Loucy (cell line): ENCODE data around the gene ADGRL2.

Source experiments
- H2AFZ ChIP-seq: fragments of 200-600 bp; sonication (generic); 2 replicates; pipeline ENCODE4 v1.6.0; 2016; ENCODE audit warnings: antibody characterized with exemption, mild to moderate bottlenecking, low read length, moderate library complexity
- H3F3A ChIP-seq: fragments of 200-600 bp; 2 replicates; pipeline ENCODE4 v1.6.0; 2016; ENCODE audit warnings: antibody characterized with exemption, low read depth, mild to moderate bottlenecking
- H3K27me3 ChIP-seq: fragments of 200-600 bp; sonication (generic); 2 replicates; pipeline ENCODE4 v1.6.1; 2014; ENCODE audit warnings: low read length, mild to moderate bottlenecking; ENCODE audit not compliant: insufficient read depth, poor library complexity, severe bottlenecking
- H3K36me3 ChIP-seq: fragments of 200-600 bp; sonication (generic); 2 replicates; pipeline ENCODE4 v1.6.1; 2016; ENCODE audit warnings: low read length; ENCODE audit not compliant: insufficient read depth
- H3K4me1 ChIP-seq: fragments of 200-600 bp; sonication (generic); 2 replicates; pipeline ENCODE4 v1.5.1; 2014; ENCODE audit warnings: low read length, mild to moderate bottlenecking; ENCODE audit not compliant: insufficient read depth, poor library complexity, severe bottlenecking
- H3K4me2 ChIP-seq: fragments of 200-600 bp; sonication (generic); 2 replicates; pipeline ENCODE4 v1.6.0; 2014; ENCODE audit warnings: antibody characterized with exemption, low read length, low read depth, mild to moderate bottlenecking; ENCODE audit not compliant: poor library complexity, severe bottlenecking
- H3K4me3 ChIP-seq: fragments of 200-600 bp; sonication (generic); 2 replicates; pipeline ENCODE4 v1.5.1; 2014; ENCODE audit warnings: low read length, mild to moderate bottlenecking, mixed read lengths; ENCODE audit not compliant: poor library complexity, severe bottlenecking
- H3K79me2 ChIP-seq: fragments of 200-600 bp; sonication (generic); 2 replicates; pipeline ENCODE4 v1.6.1; 2014; ENCODE audit warnings: low read length; ENCODE audit not compliant: insufficient read depth
- H3K9ac ChIP-seq: fragments of 200-600 bp; sonication (generic); 2 replicates; pipeline ENCODE4 v1.6.0; 2014; ENCODE audit warnings: mild to moderate bottlenecking, low read depth, low read length, moderate library complexity; ENCODE audit not compliant: poor library complexity, severe bottlenecking
- H3K9me2 ChIP-seq: fragments of 200-600 bp; sonication (generic); replicated peaks from 2 replicates; pipeline ENCODE4 v1.6.1; 2016; ENCODE audit warnings: low read depth, low read length, mixed read lengths
- H3K9me3 ChIP-seq: fragments of 200-600 bp; sonication (generic); 2 replicates; pipeline ENCODE4 v1.6.1; 2014; ENCODE audit warnings: mild to moderate bottlenecking, antibody characterized with exemption, low read length, low read depth; ENCODE audit not compliant: insufficient read depth
- H4K20me1 ChIP-seq: fragments of 200-600 bp; sonication (generic); 2 replicates; pipeline ENCODE4 v1.6.0; 2014; ENCODE audit warnings: antibody characterized with exemption, low read length, mild to moderate bottlenecking; ENCODE audit not compliant: insufficient read depth, poor library complexity, severe bottlenecking
- EZH2phosphoT487 ChIP-seq: fragments of 200-600 bp; IDR thresholded peaks from 2 replicates; pipeline ENCODE4 v1.6.1; 2018; ENCODE audit warnings: antibody characterized with exemption, mild to moderate bottlenecking, moderate library complexity, borderline replicate concordance
- TF ChIP-seq, protein P1 (sequence below): fragments of 200-600 bp; sonication (generic); conservative IDR thresholded peaks from 2 replicates; pipeline ENCODE4 v1.5.1; 2014; ENCODE audit warnings: mild to moderate bottlenecking, antibody characterized with exemption, low read length

Gene ADGRL2

DNA sequence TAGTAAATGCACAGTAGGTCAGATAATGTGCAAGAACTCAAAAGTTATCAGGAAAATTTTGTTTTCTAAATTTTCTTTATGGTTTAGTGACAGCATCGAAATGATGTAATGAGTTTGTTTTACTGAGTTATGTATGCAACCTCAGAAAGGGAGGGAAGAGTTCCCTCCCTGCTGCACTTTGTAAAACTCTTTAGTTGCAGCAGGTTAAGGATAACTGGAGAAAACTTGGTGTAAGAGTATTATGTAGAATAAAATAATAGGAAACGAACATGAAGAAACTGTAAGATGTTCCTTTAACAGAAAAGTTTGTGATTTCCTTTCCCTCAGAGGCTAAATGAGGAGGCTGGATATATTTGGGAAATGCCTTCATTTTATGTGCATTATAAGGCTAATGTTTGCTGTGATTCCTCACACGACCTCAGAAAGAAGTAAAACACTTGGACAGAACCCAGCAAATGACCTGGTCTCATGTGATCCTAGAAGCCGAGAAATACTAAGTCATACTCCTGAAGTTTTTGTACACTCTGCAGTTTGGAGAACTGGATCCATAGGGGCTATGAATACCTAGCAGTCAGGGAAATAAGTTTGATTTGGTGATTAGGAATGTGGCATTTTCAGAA is 35.4 kb downstream of the ADGRL2 start:
- H3K27me3 ChIP-seq: peaks cover 18% of the 10 kb centered on the region

DNA sequence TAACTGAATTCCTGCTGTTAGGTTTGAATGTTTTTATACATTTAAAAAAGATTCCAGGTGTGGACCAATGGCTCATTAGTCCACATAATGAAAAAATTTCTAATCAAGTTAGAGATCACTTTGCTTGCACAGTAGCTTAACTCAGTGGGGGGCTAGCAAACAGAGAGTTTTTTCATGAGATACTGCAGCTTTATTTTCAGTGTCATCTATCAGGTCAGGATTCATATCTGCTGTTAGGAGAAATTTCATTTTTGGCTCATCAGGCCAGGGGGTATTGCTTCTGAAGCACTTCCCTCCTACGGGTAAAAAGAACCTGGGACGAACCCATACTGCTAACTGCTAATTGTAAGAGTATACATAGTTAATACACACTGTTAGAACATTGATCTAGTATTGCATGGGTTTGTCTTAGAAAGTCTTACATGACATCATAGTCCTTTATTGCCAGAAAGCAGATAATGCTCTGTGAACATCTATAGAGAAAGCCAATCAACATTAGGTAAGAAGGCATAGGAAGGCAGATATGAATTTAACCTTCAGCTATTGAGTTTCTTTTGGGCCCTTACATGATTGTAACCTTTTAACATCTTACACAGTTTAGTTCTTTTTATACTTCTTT is 38.0 kb downstream of the ADGRL2 start:
- Histone ChIP-seq H2AFZ (no peak overlapping the region), H3K4me1 (no peaks in the 10 kb centered on the region), H4K20me1 (no peaks in the 10 kb centered on the region), H3K4me2 (no peak overlapping the region), H3K27me3 (peaks cover 18% of the 10 kb centered on the region), H3K9me2 (no peaks in the 10 kb centered on the region), H3K9ac (no peak overlapping the region), H3F3A (no peaks in the 10 kb centered on the region), H3K36me3 (no peaks in the 10 kb centered on the region), H3K79me2 (no peaks in the 10 kb centered on the region), H3K4me3 (no peak overlapping the region), H3K9me3 (no peaks in the 10 kb centered on the region)
- TF ChIP-seq, protein P1, sequence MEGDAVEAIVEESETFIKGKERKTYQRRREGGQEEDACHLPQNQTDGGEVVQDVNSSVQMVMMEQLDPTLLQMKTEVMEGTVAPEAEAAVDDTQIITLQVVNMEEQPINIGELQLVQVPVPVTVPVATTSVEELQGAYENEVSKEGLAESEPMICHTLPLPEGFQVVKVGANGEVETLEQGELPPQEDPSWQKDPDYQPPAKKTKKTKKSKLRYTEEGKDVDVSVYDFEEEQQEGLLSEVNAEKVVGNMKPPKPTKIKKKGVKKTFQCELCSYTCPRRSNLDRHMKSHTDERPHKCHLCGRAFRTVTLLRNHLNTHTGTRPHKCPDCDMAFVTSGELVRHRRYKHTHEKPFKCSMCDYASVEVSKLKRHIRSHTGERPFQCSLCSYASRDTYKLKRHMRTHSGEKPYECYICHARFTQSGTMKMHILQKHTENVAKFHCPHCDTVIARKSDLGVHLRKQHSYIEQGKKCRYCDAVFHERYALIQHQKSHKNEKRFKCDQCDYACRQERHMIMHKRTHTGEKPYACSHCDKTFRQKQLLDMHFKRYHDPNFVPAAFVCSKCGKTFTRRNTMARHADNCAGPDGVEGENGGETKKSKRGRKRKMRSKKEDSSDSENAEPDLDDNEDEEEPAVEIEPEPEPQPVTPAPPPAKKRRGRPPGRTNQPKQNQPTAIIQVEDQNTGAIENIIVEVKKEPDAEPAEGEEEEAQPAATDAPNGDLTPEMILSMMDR: no peak
- no peak for TF ChIP-seq EZH2phosphoT487

More for the DNA sequence above, 35.4 kb downstream of the ADGRL2 start:
- Histone ChIP-seq H2AFZ (no peak overlapping the region), H3F3A (no peaks in the 10 kb centered on the region), H3K4me2 (no peak overlapping the region), H3K9me3 (no peaks in the 10 kb centered on the region), H3K36me3 (no peaks in the 10 kb centered on the region), H3K4me1 (no peaks in the 10 kb centered on the region), H3K9me2 (no peaks in the 10 kb centered on the region), H3K9ac (no peak overlapping the region), H4K20me1 (no peaks in the 10 kb centered on the region), H3K4me3 (no peak overlapping the region), H3K79me2 (no peaks in the 10 kb centered on the region)
- TF ChIP-seq, protein P1: no peak
- TF ChIP-seq EZH2phosphoT487: no peak

- Histone ChIP-seq H3K9me2 (no peaks in the 10 kb centered on the region), H3K27me3 (peaks cover 11% of the 10 kb centered on the region), H4K20me1 (no peaks in the 10 kb centered on the region), H3K36me3 (no peaks in the 10 kb centered on the region), H2AFZ (no peak overlapping the region), H3K79me2 (no peaks in the 10 kb centered on the region), H3K9ac (no peak overlapping the region), H3F3A (no peaks in the 10 kb centered on the region), H3K4me3 (no peak overlapping the region), H3K4me1 (no peaks in the 10 kb centered on the region), H3K9me3 (no peaks in the 10 kb centered on the region), H3K4me2 (no peak overlapping the region)
- TF ChIP-seq, protein P1: no peak
- no peak for TF ChIP-seq EZH2phosphoT487
These were observed 40.1 kb downstream of the ADGRL2 start for GRCh38 chr1:81840805-81841204.
